KMS-11 (cell line): ENCODE data around the gene IL10RA.

Source experiments
- H2AFZ ChIP-seq: fragments of 200-600 bp; sonication (generic); 2 replicates; pipeline ENCODE4 v1.6.1; 2016; ENCODE audit warnings: antibody characterized with exemption, mixed run types, low read depth
- H3K27ac ChIP-seq: fragments of 200-600 bp; sonication (generic); 2 replicates; pipeline ENCODE4 v1.6.1; 2016; ENCODE audit warnings: mild to moderate bottlenecking, mixed run types
- H3K27me3 ChIP-seq: fragments of 200-600 bp; sonication (generic); 2 replicates; pipeline ENCODE4 v1.6.1; 2017; ENCODE audit warnings: mild to moderate bottlenecking, low read depth, mixed run types, moderate library complexity; ENCODE audit not compliant: insufficient read depth
- H3K36me3 ChIP-seq: fragments of 200-600 bp; sonication (generic); 2 replicates; pipeline ENCODE4 v1.6.1; 2017; ENCODE audit warnings: mild to moderate bottlenecking, mixed run types; ENCODE audit not compliant: insufficient read depth
- H3K4me1 ChIP-seq: fragments of 200-600 bp; sonication (generic); 2 replicates; pipeline ENCODE4 v1.6.1; 2016; ENCODE audit warnings: mild to moderate bottlenecking, low read depth, mixed run types; ENCODE audit not compliant: poor library complexity, severe bottlenecking
- H3K4me2 ChIP-seq: fragments of 200-600 bp; sonication (generic); 2 replicates; pipeline ENCODE4 v1.7.0; 2016; ENCODE audit warnings: mild to moderate bottlenecking, mixed run types
- H3K4me3 ChIP-seq: fragments of 200-600 bp; sonication (generic); IDR thresholded peaks from 2 replicates; pipeline ENCODE4 v1.6.1; 2017; ENCODE audit warnings: low read depth, low read length, mixed read lengths; ENCODE audit not compliant: insufficient read depth
- H3K79me2 ChIP-seq: fragments of 200-600 bp; sonication (generic); 2 replicates; pipeline ENCODE4 v1.6.1; 2016; ENCODE audit warnings: low read depth, mixed run types; ENCODE audit not compliant: insufficient read depth
- H3K9ac ChIP-seq: fragments of 200-600 bp; sonication (generic); 2 replicates; pipeline ENCODE4 v1.6.1; 2016; ENCODE audit warnings: mild to moderate bottlenecking, mixed run types
- H4K20me1 ChIP-seq: fragments of 200-600 bp; sonication (generic); 2 replicates; pipeline ENCODE4 v1.6.1; 2016; ENCODE audit warnings: mild to moderate bottlenecking, mixed run types; ENCODE audit not compliant: insufficient read depth
- TF ChIP-seq, protein P1 (sequence below): fragments of 200-600 bp; sonication (generic); conservative IDR thresholded peaks from 2 replicates; pipeline ENCODE4 v1.6.1; 2017; ENCODE audit warnings: low read depth, mild to moderate bottlenecking, antibody characterized with exemption, low read length, moderate library complexity, mixed read lengths

Gene IL10RA

DNA sequence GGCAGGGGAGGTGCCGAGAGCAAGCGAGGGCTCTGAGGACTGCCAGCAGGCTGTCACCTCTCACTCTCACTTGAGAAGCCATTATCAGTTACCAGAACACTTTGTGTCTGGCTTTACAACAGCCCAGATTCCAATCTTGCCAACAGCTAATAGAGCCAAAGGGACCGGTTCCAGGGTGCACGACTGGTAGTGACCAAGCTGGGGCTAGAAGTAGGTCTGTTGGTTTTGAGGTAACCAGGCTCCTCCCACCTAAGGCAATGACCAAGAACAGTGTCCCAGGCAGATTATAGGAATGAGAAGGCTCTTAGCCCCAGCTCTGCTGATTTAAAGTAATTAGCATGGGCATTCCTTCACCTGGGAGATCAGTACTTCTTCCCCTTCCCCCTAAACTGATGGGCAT lies 7.2 kb upstream of the IL10RA start:
- no peaks in the 10 kb centered on the region for H3K27me3 ChIP-seq
- no peaks in the 10 kb centered on the region for H3K36me3 ChIP-seq
- H4K20me1 ChIP-seq: no peaks in the 10 kb centered on the region
- H3K4me2 ChIP-seq: no peak overlapping the region
- TF ChIP-seq, protein P1, sequence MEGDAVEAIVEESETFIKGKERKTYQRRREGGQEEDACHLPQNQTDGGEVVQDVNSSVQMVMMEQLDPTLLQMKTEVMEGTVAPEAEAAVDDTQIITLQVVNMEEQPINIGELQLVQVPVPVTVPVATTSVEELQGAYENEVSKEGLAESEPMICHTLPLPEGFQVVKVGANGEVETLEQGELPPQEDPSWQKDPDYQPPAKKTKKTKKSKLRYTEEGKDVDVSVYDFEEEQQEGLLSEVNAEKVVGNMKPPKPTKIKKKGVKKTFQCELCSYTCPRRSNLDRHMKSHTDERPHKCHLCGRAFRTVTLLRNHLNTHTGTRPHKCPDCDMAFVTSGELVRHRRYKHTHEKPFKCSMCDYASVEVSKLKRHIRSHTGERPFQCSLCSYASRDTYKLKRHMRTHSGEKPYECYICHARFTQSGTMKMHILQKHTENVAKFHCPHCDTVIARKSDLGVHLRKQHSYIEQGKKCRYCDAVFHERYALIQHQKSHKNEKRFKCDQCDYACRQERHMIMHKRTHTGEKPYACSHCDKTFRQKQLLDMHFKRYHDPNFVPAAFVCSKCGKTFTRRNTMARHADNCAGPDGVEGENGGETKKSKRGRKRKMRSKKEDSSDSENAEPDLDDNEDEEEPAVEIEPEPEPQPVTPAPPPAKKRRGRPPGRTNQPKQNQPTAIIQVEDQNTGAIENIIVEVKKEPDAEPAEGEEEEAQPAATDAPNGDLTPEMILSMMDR: no peak
- H3K79me2 ChIP-seq: no peaks in the 10 kb centered on the region
- no peak overlapping the region for H3K4me3 ChIP-seq
- H3K9ac ChIP-seq: no peak overlapping the region
- H2AFZ ChIP-seq: no peak overlapping the region
- no peaks in the 10 kb centered on the region for H3K4me1 ChIP-seq
- no peak overlapping the region for H3K27ac ChIP-seq

DNA sequence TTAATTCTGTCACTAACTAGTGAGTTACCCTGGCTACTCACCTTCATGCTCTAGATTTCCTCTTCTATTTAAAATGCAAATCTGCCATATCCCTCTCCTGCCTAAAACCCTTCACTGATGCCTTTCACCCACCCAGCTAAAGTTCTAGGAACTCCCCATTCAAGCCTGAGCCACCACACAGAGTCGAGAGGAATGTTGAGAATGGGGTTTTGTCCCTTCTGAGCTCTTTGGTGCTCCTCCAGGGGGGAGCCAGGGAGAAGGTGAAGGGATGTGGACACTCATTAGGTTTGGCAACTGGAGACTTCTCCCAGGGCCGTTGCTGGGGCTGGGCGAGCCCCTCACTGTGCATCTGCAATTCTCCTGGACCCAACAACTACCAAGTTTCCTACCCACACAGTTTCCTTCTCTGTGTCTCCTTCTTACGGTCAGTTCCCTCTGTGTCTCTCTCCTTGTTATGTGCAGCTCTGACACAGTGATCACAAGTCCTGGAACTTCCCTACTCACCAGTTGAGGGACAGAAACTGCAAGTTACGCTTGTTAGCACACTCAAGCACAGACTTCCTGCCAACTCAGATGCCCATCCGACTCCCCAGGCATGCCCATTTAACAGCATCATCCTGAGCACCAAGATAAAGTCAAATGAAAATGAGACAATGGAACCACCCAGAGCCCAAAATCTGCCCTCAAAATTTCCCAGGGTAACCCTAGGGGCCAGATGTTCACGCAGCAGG lies 6.5 kb upstream of the IL10RA start:
- Histone ChIP-seq H3K9ac (no peak overlapping the region), H3K36me3 (no peaks in the 10 kb centered on the region), H3K27ac (no peak overlapping the region), H3K4me2 (no peak overlapping the region), H3K79me2 (no peaks in the 10 kb centered on the region), H2AFZ (no peak overlapping the region), H4K20me1 (no peaks in the 10 kb centered on the region), H3K4me1 (no peaks in the 10 kb centered on the region), H3K27me3 (no peaks in the 10 kb centered on the region), H3K4me3 (no peak overlapping the region)
- TF ChIP-seq, protein P1: no peak

DNA sequence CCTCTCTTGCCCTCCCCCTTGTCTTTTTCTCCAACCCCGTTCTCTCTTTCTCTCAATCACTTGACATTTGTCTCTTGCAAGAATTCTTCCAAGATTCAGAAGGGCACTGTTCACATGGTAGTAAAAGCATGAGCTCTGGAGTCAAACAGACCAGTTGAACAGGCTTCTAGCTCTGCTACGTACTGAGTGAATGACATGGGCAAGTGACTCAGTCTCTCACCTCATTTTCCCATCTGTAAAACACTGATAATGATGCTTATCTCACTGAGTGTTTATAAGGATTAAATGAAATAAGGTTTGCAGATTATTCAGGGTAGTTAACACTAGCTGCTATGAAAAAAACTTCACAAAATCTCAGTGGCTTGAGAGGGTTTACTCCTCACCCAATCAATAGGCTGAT lies 5.9 kb upstream of the IL10RA start:
- H3K4me1 ChIP-seq: no peaks in the 10 kb centered on the region
- no peaks in the 10 kb centered on the region for H3K79me2 ChIP-seq
- H3K27me3 ChIP-seq: no peaks in the 10 kb centered on the region
- TF ChIP-seq, protein P1: no peak
- no peak overlapping the region for H3K27ac ChIP-seq
- no peak overlapping the region for H3K4me3 ChIP-seq
- H3K36me3 ChIP-seq: no peaks in the 10 kb centered on the region
- H3K4me2 ChIP-seq: no peak overlapping the region
- H2AFZ ChIP-seq: no peak overlapping the region
- no peaks in the 10 kb centered on the region for H4K20me1 ChIP-seq
- H3K9ac ChIP-seq: no peak overlapping the region

DNA sequence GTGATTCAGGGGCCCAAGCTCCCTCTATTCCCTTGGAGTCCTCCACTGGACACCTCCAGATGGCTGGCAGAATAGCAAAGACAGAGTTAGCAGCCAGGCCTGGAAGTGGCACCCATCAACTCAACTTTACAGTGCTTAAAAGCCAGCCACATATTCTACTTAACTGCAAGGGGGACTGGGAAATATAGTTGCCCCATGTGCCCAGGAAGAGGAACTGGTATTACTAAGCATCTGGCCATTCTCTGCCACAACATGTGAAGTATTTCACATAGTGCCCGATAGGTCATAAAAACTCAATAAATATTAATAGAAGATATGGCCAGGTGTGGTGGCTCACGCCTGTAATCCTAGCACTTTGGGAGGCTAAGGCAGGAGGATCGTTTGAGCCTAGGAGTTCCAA lies 5.5 kb upstream of the IL10RA start:
- Histone ChIP-seq H4K20me1 (no peaks in the 10 kb centered on the region), H3K27me3 (no peaks in the 10 kb centered on the region), H3K79me2 (no peaks in the 10 kb centered on the region), H3K4me3 (no peak overlapping the region), H3K36me3 (no peaks in the 10 kb centered on the region), H2AFZ (no peak overlapping the region), H3K4me1 (no peaks in the 10 kb centered on the region), H3K27ac (no peak overlapping the region), H3K9ac (no peak overlapping the region), H3K4me2 (no peak overlapping the region)
- TF ChIP-seq, protein P1: no peak
